BJ (cell line): ENCODE results near the gene SAPCD2. TPM values are rescaled to one million over a fixed set of nuclear protein-coding genes. Genes with fewer than 3 reads are reported as not detected.

Experiments used
- CTCF ChIA-PET: fragments of 350-600 bp; formaldehyde crosslinking; extraction: SDS; loops from one replicate; lab custom pipeline; 2021; ENCODE audit warnings: antibody characterized with exemption, inconsistent platforms; lab: Yijun Ruan, JAX
- POLR2A ChIA-PET: fragments of 300-600 bp; sonication (Branson Sonifier 250); formaldehyde crosslinking; extraction: SDS; loops from one replicate; lab custom pipeline; 2021; ENCODE audit warnings: antibody characterized with exemption; lab: Charles Lee
- DNase-seq: peaks from one replicate; pipeline ENCODE4 v3.0.0-alpha.2; 2011; ENCODE audit warnings: low read depth
- H3K27me3 ChIP-seq: 2 replicates; pipeline ENCODE4 v1.6.0; 2011; ENCODE audit warnings: low read length; ENCODE audit not compliant: control insufficient read depth, insufficient read depth
- H3K36me3 ChIP-seq: 2 replicates; pipeline ENCODE4 v1.5.1; 2011; ENCODE audit warnings: low read length; ENCODE audit not compliant: control insufficient read depth, insufficient read depth
- H3K4me3 ChIP-seq: 2 replicates; pipeline ENCODE4 v1.5.1; 2011; ENCODE audit warnings: low read depth, mild to moderate bottlenecking, control low read depth, low read length
- polyA plus RNA-seq: library from polyadenylated mRNA; depleted of rRNA; stranded (reverse); fragments of >200 nt; gene quantifications from 2 replicates; pipeline ENCODE4 v1.2.3, GENCODE V29; 2011
- TF ChIP-seq, protein P1 (sequence below): IDR thresholded peaks from 2 replicates; pipeline ENCODE4 v1.5.1; 2011; ENCODE audit warnings: low read depth, mild to moderate bottlenecking, control low read depth, inconsistent platforms, low read length, moderate library complexity; ENCODE audit not compliant: insufficient read depth

Gene SAPCD2
- polyA plus RNA-seq, 1 experiment = 8.6 TPM

DNA sequence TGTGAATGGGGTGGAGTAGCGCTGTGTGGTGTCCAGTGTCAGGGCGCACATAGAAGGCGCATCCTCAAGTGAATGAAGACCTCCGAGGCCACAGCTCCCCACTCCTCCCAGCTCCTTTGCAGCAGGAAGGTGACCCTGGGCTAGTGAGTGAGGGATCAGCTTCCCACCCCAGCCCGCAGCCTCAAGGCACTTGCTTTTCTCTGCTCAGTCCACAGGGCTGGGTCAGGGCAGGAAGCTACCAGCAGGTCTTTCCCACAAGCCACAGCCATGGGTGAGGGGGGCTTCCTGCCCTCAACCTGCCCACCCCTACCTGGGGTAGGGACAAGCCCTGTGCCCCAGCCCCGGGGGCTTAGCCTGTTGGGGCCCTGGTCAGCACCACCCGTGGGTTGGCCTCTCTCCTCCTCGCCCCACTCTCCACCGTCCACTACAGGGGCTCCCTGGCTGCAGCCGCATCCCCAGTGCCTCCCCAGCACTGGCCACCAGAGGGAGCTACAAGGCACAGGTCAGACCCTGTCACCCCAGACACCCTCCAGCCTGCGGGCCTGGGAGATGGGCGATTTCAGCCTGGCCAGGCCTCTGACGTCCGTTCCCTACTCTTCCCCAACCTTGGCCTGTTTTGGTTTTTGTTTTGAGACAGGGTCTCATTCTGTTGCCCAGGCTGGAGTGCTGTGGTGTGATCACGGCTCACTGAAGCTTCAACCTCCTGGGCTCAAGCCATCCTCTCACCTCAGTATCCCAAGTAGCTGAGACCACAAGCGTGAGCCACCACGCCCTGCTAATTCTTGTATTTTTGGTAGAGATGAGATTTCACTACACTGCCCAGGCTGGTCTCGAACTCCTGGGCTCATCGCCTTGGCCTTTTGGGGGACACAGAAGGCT, 41.1 kb downstream of the SAPCD2 start:
- Histone ChIP-seq H3K36me3 (no peaks in the 10 kb centered on the region; the same call in 1 of the 2 replicates), H3K4me3 (no peak overlapping the region; the same call in 1 of the 2 replicates), H3K27me3 (no peaks in the 10 kb centered on the region)
- no peak for DNase-seq
- ChIA-PET POLR2A (interaction anchor here (0.6 kb wide), 1 partner anchor 182 kb away, joined by 5 read pairs; no protein-coding TSS in a partner anchor), CTCF (interaction anchor here (0.6 to 3.3 kb wide), 64 partner anchors 9 to 300 kb away, joined by 3 to 48 read pairs (median 4); partner anchors contain the start of genes AJM1, CLIC3, MAN1B1 and NPDC1)
- TF ChIP-seq, protein P1, sequence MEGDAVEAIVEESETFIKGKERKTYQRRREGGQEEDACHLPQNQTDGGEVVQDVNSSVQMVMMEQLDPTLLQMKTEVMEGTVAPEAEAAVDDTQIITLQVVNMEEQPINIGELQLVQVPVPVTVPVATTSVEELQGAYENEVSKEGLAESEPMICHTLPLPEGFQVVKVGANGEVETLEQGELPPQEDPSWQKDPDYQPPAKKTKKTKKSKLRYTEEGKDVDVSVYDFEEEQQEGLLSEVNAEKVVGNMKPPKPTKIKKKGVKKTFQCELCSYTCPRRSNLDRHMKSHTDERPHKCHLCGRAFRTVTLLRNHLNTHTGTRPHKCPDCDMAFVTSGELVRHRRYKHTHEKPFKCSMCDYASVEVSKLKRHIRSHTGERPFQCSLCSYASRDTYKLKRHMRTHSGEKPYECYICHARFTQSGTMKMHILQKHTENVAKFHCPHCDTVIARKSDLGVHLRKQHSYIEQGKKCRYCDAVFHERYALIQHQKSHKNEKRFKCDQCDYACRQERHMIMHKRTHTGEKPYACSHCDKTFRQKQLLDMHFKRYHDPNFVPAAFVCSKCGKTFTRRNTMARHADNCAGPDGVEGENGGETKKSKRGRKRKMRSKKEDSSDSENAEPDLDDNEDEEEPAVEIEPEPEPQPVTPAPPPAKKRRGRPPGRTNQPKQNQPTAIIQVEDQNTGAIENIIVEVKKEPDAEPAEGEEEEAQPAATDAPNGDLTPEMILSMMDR = peak; percentile 95

DNA sequence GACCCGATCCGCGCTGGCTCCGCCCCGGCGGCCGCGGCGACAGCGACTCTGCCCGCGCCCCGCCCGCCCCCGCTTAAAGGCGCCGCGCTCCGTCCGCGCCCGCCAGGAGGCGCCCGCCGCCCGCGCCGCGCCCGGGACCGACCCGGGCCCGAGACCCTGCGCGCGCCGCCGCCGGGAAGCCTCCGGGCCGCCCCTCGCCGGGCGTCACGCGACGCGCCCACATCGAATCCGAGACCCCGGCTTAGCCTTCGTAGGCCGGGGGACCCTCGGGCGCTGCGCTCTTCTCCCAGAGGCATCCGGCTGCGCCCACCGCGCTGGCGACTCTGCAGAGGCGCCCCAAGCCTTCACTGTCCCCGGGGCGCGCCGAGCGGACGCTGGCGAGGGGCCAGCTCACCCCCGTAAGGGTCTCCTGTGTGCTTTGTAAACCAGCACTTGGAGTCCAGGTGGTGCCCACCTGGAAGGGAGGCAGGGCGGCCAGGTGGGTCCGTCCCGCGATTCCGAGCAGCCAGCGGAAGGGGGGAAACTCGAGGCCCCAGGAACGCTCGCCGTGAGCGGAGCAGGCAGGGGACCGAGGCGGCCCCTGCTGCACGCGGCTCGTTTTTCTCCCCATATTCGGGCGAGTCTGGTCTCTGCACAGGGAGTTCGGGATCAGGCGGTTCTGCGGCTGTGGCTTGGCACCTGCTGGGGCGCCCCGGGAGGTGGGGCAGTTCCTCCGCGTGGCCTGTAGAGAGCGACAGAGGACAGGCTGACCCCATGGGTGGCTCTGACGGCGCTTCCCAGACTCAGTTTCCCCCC, 41.9 kb downstream of the SAPCD2 start:
- no peaks in the 10 kb centered on the region; the same call in 1 of the 2 replicates for H3K36me3 ChIP-seq
- TF ChIP-seq, protein P1 = peak; percentile 35
- CTCF ChIA-PET = interaction anchor here (0.7 to 10.7 kb wide), 57 partner anchors 8 to 299 kb away, joined by 3 to 50 read pairs (median 5); partner anchors contain the start of genes AJM1, CLIC3, MAN1B1 and NPDC1
- POLR2A ChIA-PET = no interaction called here
- H3K27me3 ChIP-seq = no peaks in the 10 kb centered on the region
- DNase-seq = no peak
- H3K4me3 ChIP-seq = peak overlapping the region; percentile 64

DNA sequence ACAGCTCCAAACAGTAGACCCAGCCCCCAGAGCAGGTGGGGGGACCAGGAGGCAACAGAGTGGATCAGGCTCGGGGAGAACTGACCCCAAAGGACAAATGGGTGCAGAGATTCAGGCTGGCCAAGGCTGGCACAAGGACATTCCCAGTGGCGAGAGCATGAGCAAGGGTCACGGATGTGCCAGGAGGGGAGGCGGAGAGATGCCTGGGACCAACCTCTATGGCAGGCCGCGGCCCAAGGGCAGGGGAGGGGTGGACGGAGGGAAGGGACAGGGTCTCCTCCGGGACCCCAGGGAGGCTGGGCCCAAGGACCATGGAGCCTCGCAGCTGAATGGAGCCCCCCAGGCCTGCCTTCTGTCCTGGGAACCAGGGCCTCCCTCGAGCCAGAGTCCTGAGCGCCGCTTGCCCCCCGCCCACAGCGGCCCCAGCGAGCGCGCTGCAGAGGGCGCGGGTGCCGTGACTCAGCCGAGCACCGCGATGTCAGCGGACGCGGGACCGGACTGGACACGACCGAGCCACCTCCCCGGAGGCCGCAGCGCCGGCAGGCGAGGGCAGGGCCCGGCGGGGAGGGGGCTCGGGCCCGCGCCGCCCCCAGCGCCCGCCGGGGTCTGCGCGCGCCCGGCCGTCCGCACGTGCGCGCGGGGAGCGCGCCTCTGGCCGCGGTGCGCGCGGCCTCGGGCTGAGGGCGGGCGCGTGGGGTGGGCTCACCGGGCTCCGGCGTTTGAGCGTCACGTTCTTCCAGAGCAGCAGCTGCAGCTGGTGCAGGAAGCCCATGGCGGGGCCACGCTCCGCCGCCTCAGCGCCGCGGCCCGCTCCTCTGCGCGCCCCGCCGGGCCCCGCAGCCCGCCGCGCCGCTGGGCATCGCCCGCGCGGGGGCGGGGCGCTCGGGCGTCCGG, 42.7 kb downstream of the SAPCD2 start, which contains the start of gene ABCA2:
TSS of gene ABCA2 (minus strand) at position 869 of the 894 bp plus-strand sequence. CDS start at position 772, 97 bp downstream.
- peak within 1 kb of the TSS; percentile 64 for H3K4me3 ChIP-seq
- no peaks in the 10 kb centered on the region for H3K27me3 ChIP-seq
- ChIA-PET CTCF (interaction anchor here (0.7 to 10.7 kb wide), 18 partner anchors 8 to 235 kb away, joined by 3 to 50 read pairs (median 6); partner anchors contain the start of genes AJM1, CLIC3, RNF224 and SAPCD2), POLR2A (interaction anchor here (0.6 kb wide), 1 partner anchor 43 kb away, joined by 3 read pairs; no protein-coding TSS in a partner anchor)
- no peaks in the 10 kb centered on the region; the same call in 1 of the 2 replicates for H3K36me3 ChIP-seq
- DNase-seq = no peak
- TF ChIP-seq, protein P1 = no peak

DNA sequence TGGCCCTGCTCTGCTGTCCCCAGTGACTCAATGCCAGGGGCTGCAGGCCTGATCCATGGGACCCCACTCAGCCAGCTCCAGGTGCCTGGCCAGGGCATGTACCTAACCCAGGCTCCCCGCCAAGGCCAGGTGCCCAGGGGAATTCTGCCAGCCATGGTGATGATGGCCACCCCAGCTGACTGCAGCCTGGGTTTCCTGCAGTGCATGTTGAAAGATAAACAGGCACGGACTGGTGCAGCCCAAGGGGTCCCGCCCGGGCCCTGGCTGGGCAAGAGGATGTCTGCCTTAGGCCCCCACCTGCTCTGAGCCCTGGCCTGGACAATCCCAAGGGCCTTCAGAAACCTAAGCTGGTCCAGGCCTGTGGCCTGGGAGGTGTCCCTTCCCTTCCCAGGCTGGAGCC, 43.5 kb downstream of the SAPCD2 start:
- ChIA-PET POLR2A (no interaction called here), CTCF (interaction anchor here (0.7 to 10.7 kb wide), 10 partner anchors 9 to 238 kb away, joined by 3 to 50 read pairs (median 3); partner anchors contain the start of genes AJM1, CLIC3 and SAPCD2)
- no peaks in the 10 kb centered on the region; the same call in 1 of the 2 replicates for H3K36me3 ChIP-seq
- TF ChIP-seq, protein P1 = no peak
- no peaks in the 10 kb centered on the region for H3K27me3 ChIP-seq
- peak overlapping the region; percentile 64 for H3K4me3 ChIP-seq
- DNase-seq = no peak
